GM19372 (cell line): ENCODE measurements around the gene CNTNAP5.
"Not testable (repeated sequence)": the region's sequence is repeated elsewhere in the genome, so short reads cannot be mapped to it uniquely, and the experiment has no call there.

Experiments
- ATAC-seq: cut with Tn5 transposase; IDR thresholded peaks from one replicate; pipeline ENCODE4 v1.9.1; 2021; ENCODE audit warnings: mild to moderate bottlenecking, low read depth, moderate library complexity; ENCODE audit not compliant: unreplicated experiment

CNTNAP5 gene

DNA sequence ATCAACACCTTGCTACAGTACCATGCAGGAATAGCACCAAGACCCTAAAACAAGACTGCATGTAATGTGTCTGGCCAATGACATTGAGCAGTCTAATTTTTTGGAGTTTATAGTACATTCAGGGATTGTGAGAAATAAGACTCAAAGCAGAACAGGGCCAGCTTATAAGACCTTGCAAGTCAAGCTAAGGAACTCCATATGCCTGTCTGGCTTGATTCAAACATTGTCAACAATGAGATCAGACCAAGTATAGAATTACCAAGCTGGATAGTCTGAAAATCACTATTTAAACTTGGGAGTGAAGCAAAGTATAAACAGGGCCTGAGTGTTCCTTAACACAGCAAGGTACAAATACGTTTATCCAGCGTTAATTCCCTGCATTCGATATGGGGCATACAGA, 370.9 kb downstream of the CNTNAP5 start:
- no peak for ATAC-seq

DNA sequence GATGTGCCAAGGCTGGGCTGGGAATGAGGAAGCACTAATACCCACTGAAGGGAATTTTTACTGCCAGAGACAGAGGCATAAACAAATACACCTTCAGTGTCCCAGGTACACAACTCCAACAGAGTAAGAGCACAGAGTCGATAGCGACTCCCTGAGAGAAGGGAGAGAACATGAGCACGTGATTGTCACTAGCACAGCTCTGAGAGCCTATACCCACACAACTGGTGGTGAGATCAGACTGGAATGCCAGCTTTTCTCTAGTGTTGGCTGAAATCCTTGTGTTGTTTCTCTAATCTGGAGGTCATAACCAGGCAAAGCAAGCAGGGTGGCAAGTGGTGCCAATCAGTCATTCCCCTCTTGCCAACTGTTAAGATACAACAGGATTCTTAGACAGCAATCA, 377.2 kb downstream of the CNTNAP5 start:
- ATAC-seq = no peak

DNA sequence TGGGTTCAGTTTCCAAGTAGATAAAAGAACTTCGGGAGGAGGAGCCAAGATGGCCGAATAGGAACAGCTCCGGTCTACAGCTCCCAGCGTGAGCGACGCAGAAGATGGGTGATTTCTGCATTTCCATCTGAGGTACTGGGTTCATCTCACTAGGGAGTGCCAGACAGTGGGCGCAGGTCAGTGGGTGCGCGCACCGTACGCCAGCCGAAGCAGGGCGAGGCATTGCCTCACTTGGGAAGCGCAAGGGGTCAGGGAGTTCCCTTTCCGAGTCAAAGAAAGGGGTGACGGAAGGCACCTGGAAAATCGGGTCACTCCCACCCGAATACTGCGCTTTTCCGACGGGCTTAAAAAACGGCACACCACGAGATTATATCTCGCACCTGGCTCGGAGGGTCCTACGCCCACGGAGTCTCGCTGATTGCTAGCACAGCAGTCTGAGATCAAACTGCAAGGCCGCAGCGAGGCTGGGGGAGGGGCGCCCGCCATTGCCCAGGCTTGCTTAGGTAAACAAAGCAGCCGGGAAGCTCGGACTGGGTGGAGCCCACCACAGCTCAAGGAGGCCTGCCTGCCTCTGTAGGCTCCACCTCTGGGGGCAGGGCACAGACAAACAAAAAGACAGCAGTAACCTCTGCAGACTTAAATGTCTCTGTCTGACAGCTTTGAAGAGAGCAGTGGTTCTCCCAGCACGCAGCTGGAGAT, 382.9 kb downstream of the CNTNAP5 start:
- not testable (repeated sequence) for ATAC-seq

DNA sequence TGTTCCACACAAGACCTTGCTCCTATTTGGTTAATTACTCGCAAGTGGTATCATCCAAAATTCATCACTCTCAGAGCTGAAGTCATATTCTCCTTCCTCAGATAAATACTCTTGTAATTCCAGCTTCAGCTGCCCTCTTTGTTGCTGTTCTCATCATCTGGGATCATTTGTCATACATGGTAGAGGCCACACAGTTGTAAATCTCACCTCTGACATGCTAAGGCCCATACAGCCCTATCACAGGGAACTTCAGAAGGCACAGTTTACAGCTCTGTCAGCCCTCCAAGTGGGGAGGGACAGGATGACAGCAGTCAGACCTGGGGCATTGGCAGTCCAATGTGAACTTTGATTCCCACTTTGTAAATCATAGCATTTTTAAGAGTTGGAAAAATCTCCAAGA, 399.0 kb downstream of the CNTNAP5 start:
- ATAC-seq = no peak

DNA sequence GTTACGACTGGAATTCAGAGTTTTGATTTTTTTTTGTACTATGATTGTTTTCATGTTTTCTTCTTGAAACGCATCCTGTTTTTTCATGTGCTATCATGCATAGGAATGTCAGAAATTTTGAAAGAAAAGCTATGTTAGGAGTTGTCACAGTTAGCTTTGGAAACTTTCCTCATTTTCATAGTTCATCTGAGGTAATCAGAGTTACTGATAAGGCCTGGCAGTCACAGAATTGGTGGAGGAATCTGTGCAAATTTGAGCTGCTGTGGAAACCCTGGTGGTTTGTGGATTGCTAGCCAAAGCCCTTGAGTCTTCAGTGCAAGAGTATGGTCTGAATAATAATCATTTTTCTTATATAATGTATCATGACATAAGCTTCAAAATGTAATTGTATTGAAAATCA, 401.0 kb downstream of the CNTNAP5 start:
- no peak for ATAC-seq

DNA sequence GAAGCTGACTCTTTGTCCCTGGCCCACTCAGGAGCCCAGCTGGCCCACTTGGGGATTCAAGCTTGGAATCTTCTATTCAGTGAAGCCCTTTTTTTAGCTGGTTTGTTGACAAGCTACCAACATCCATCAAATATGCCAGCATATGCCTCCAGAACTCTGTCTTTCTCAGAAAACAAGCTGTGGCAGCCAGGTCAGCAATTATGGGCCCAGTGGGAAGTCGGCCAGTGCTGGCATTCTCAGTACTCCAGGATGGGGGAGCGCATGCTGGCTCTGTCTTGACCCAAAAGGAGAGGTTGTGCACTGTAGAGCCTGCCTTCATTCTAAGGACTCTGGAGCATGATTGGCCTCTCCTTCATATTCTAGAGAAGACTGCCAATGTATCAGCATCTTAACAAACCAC, 401.5 kb downstream of the CNTNAP5 start:
- ATAC-seq = no peak

DNA sequence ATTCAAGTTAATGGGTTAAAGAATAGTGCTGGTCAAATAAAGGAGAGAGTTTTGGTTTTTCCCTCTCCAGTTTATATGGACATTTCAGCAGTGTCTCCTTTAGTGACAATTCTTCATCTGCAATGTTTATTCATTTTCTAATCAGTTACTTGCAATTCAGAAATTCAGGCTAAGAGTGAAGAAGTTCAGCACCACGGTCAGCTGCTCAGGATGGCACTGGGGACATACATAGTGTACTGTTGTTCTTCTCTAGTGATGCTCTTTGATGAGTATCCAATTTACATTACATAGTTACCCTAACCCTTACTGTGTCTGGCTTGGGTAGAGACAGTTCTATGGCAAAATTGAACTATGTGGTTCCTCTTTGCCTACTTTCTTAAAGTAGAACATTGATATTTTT, 412.7 kb downstream of the CNTNAP5 start:
- no peak for ATAC-seq

- no peak for ATAC-seq
Measured at GRCh38 chr2:124450481-124450880, 425.4 kb downstream of the CNTNAP5 start.

GRCh38 chr2:124476291-124476690, 451.2 kb downstream of the CNTNAP5 start:
- no peak for ATAC-seq

GRCh38 chr2:124478761-124479160, 453.7 kb downstream of the CNTNAP5 start:
- no peak for ATAC-seq

- no peak for ATAC-seq
Measured at GRCh38 chr2:124480958-124481357, 455.9 kb downstream of the CNTNAP5 start.

DNA sequence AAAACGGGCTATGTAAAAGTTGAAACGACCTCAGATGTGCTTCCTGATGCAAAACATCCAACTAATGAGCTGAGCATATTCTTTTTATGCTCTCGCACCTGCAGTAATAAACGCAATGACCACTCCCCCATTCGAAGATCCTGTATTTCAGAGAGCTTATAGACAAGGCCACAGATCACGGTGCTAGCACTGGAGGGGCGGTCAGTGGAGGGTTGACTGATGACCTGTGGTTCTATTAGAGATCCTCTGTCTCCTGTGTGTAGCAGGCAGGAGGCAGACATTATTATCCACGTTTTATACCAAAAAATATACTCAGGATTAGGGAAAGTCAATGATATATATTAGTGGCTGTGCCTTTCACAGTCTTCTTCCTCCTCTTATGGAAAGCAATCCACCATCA, 457.0 kb downstream of the CNTNAP5 start:
- no peak for ATAC-seq

DNA sequence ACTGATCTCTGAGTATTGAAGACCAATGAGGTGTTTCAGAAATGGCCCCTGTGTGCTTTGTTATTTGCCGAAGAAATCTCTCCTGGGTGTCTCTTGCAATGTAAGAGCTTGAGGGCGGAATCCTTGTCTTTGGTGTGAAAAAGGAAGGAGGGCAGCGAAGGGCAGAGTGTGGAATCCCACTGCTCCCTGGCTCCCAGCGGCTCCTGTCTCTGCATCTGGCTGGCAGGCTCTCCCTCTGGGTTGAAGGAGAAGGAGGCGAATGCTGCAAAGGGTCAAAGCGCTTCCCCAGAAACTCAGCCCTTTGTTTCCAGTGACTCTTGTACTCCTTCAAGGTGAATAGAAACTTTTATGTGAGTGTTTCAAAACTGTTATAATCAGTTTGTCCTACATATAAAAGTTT, 457.5 kb downstream of the CNTNAP5 start:
- ATAC-seq = no peak

- no peak for ATAC-seq
Measured at GRCh38 chr2:124485659-124486058, 460.6 kb downstream of the CNTNAP5 start.

DNA sequence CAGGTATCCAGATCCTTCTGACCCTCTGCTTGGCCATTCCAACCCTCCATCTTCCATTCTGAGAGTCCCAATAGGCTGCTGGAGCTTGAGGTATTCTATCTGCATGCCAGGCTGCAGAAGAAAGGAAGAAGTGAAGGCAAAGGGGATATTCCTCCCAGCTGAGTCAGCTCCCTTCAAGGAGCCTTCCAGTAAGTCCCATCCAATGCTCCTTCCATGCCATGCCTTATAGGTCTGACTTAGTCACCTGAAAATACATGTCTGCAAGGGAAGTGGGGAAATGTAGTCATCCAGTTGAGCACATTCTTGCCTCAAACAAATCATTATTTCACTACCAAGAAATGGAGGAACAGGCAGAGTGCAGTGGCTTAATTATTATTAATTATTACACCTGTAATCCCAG, 464.6 kb downstream of the CNTNAP5 start:
- no peak for ATAC-seq

DNA sequence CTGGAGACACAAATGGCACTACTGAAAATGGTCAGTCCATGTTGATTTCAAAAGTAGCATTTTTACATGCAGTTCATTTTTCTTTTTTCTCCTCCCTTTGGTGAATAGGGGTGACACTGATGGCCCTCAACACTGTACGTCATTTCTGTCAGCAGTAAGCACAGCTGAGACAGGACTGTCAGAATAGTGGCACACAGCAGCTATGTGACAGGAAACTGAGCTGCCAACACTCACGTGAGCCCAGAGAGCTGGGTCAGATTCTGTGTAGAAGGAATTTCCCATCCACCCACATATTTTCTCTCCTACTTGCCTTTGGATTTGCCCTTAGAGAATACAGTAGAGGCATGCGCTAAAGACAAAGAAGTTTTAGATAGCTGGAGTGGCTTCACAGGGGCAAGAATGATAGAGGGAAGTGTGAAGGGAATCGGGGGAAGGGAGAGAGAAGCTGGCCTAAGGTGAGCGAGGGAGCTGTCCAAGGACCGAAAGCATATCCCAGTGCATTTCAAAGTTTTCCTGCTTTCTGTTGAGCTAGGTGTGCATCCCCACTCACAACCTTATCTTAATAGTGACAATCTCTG, 476.6 kb downstream of the CNTNAP5 start:
- no peak for ATAC-seq

GRCh38 chr2:124514236-124514635, 489.1 kb downstream of the CNTNAP5 start:
- no peak for ATAC-seq

DNA sequence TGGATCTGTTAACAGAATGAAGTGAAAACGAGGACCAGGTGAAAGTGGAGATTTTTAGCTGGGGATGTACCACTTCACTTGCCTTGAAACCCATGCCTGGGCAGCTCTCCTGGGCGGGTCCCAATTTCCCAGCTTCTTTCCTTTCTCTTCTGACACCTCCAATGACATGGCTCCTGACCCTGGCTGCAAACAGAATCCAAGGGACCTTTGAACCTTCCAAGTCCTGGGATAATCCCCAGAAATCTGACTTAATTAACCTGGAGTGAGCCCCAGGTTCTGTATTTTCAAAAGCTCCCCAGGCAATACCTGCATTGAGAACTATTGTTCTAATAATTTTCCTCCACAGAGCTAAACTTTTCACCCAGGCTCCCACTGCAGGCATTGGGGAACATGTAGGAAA, 495.9 kb downstream of the CNTNAP5 start:
- no peak for ATAC-seq

DNA sequence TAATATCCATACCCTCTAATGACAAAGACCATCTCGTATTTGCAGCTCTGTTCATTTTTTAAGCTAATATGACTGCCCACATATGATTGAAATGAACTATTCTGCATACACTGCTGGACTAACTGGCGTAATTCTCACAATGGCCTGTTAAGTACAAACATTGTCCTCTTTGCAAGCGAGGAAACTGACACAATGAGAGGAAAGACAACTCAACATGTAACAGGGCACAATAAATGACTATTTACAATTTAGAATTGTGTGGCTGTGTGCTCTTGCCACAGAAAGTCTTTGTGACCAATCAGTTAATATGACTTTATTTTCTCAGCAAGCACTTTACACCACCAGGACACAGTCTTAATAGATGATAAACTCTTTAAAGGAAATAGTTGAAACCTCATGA, 498.0 kb downstream of the CNTNAP5 start:
- no peak for ATAC-seq

- ATAC-seq = no peak
Measured at GRCh38 chr2:124524155-124524915, 499.2 kb downstream of the CNTNAP5 start.

DNA sequence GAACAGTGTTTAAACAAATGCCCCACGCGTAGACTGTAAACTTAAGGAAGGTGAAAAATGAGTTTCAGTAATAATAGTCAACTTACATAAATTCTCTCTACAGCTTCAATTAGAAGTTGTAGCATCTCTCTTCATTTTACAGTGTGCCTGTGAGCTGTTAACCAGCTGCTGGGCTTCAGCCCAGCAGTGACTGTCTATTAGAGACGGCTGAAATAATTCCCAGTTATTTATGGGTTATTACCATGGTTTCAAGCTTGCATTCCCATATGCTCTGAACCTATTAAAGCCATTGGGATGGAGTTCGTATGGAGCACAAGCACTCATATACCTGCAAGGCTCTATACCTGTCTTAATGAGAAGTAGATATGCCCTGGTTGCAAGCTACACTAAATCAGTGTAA, 501.1 kb downstream of the CNTNAP5 start:
- ATAC-seq = no peak

DNA sequence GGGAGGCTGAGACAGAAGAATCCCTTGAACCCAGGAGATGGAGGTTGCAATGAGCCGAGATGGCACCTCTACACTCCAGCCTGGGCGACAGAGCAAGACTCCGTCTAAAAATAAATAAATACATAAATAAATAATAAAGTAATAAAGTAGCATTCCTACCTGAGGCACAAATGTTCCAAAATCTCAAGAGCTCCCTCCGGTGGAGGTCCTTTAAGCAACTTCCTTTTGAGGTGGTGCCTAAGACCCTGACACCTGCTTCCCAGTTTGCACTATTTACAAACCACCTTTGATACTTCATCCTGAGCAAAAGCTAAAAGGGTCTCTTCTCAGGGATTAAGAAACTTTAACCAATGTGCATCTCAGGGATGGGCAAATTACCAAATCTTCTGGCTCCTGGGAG, 505.1 kb downstream of the CNTNAP5 start:
- no peak for ATAC-seq
